Duodenal mucosa (tissue), 2 donors: Measurements from ENCODE around the gene FABP7.

ENCODE experiments used
- H3K27ac ChIP-seq: one replicate; pipeline ENCODE4 v1.7.0; 2013; ENCODE audit warnings: low read depth, low read length
- H3K27me3 ChIP-seq, 2 donors: one replicate each; pipeline ENCODE4 v1.7.0; 2013; ENCODE audit warnings: low read length in 2 of 2, control low read depth in 1 of 2; ENCODE audit not compliant: insufficient read depth in 2 of 2, control insufficient read depth in 1 of 2
- H3K36me3 ChIP-seq, 2 donors: one replicate each; pipeline ENCODE4 v1.7.0; 2013; ENCODE audit warnings: low read length in 2 of 2, control low read depth in 1 of 2; ENCODE audit not compliant: insufficient read depth in 2 of 2, control insufficient read depth in 1 of 2
- H3K4me1 ChIP-seq, 2 donors: one replicate each; pipeline ENCODE4 v1.7.0; 2013; ENCODE audit warnings: low read length in 2 of 2, control low read depth in 1 of 2; ENCODE audit not compliant: insufficient read depth in 2 of 2, control insufficient read depth in 1 of 2
- H3K4me3 ChIP-seq, 2 donors: one replicate each; pipeline ENCODE4 v1.7.0; 2013; ENCODE audit warnings: low read length in 2 of 2, low read depth in 1 of 2
- H3K9ac ChIP-seq, 2 donors: one replicate each; pipeline ENCODE4 v1.7.0; 2013; ENCODE audit warnings: low read length in 2 of 2, low read depth in 1 of 2
- H3K9me3 ChIP-seq, 2 donors: one replicate each; pipeline ENCODE4 v1.7.0; 2013; ENCODE audit warnings: low read length in 2 of 2, control low read depth in 1 of 2; ENCODE audit not compliant: control insufficient read depth in 1 of 2

The FABP7 gene

DNA sequence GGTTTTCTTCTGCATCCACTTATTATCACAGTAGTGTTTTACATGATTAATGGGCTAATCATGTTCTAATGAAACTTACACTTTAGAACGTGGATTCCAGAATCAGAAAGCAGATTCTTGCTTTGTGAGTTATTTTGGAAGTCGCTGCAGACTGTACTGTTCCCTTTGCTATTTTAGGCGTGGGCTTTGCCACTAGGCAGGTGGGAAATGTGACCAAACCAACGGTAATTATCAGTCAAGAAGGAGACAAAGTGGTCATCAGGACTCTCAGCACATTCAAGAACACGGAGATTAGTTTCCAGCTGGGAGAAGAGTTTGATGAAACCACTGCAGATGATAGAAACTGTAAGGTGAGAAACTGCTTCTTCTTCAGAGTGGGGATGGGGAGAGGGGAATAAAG lies 598 bp downstream of the FABP7 start:
- Histone ChIP-seq H3K9ac (no peak overlapping the region), H3K27me3 (no peaks in the 10 kb centered on the region), H3K9me3 (no peaks in the 10 kb centered on the region), H3K27ac (no peak overlapping the region), H3K4me3 (no peak overlapping the region), H3K4me1 (no peaks in the 10 kb centered on the region), H3K36me3 (no peaks in the 10 kb centered on the region)

DNA sequence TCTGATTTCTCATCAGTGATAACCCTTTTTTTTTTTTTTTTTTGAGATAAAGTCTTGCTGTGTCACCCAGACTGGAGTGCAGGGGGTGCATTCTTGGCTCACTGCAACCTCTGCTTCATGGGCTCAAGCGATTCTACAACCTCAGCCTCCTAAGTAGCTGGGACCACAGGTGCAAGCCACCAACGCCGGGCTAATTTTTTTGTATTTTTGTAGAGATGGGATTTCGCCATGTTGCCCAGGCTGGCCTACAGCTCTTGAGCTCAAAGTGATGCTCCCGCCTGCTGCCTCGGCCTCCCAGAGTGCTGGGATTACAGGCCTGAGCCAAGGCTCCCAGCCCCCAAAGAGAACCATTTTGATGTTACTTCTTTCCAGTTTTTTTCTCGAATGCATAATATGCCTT lies 2.2 kb downstream of the FABP7 start:
- no peaks in the 10 kb centered on the region for H3K9me3 ChIP-seq
- no peak overlapping the region for H3K9ac ChIP-seq
- H3K36me3 ChIP-seq = no peaks in the 10 kb centered on the region
- no peak overlapping the region for H3K4me3 ChIP-seq
- H3K27me3 ChIP-seq = no peaks in the 10 kb centered on the region
- no peak overlapping the region for H3K27ac ChIP-seq
- H3K4me1 ChIP-seq = no peaks in the 10 kb centered on the region

GRCh38 chr6:122783401-122783800 lies 3.9 kb downstream of the FABP7 start:
- no peaks in the 10 kb centered on the region for H3K36me3 ChIP-seq
- no peaks in the 10 kb centered on the region for H3K9me3 ChIP-seq
- H3K27ac ChIP-seq = no peak overlapping the region
- H3K27me3 ChIP-seq = no peaks in the 10 kb centered on the region
- H3K4me3 ChIP-seq = no peak overlapping the region
- peaks cover 0 to 3% of the 10 kb centered on the region in 2 donors for H3K4me1 ChIP-seq
- H3K9ac ChIP-seq = no peak overlapping the region

- no peaks in the 10 kb centered on the region for H3K36me3 ChIP-seq
- no peaks in the 10 kb centered on the region for H3K9me3 ChIP-seq
- no peak overlapping the region for H3K9ac ChIP-seq
- H3K27me3 ChIP-seq = no peaks in the 10 kb centered on the region
- H3K4me1 ChIP-seq = peaks cover 0 to 16% of the 10 kb centered on the region in 2 donors
- no peak overlapping the region for H3K4me3 ChIP-seq
- no peak overlapping the region for H3K27ac ChIP-seq
Observed at GRCh38 chr6:122785891-122786290, 6.4 kb downstream of the FABP7 start.

DNA sequence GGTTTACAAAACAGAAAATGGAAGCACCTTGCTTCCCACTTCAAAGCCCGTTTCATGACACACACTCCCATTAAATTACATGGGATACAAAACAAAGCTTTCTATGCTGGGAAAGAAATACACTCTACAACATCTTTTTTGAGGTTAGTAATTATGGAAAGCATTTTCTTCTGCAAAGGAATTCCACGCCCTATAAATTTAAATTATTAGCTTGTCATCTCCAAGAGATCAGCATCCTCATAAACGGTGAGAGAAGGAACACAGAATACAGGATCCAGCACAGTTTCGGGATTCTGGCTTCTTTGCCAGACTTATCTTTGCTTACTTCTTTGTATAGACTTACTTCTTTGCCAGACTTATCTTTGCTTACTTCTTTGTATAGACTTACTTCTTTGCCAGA lies 8.2 kb downstream of the FABP7 start:
- Histone ChIP-seq H3K9ac (no peak overlapping the region), H3K27ac (no peak overlapping the region), H3K9me3 (no peaks in the 10 kb centered on the region), H3K36me3 (no peaks in the 10 kb centered on the region), H3K4me3 (no peak overlapping the region), H3K4me1 (peaks cover 16 to 27% of the 10 kb centered on the region in 2 donors), H3K27me3 (no peaks in the 10 kb centered on the region)

DNA sequence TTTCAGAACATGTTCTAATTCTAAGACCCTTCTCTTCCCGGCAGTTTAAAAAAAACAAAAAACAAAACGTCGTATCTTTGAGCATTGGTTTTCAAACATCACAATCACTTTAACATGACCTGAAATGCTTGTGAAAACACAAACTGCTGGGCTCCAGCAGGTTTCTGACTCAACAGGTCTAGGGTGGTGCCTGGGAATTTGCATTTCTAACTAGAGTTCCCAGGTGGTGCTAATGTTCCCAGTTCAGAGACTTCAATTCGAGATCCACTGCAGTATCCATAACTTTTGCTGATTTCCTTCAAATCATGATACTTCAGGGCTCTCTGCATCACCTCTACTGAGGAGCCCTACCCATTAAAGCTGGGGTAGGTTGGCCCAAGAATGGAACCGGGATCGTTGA lies 8.7 kb downstream of the FABP7 start:
- Histone ChIP-seq H3K4me1 (peaks cover 21 to 32% of the 10 kb centered on the region in 2 donors), H3K9ac (no peak overlapping the region), H3K9me3 (no peaks in the 10 kb centered on the region), H3K36me3 (no peaks in the 10 kb centered on the region), H3K4me3 (peak overlapping the region in 1 of 2 donors; percentile 98), H3K27ac (no peak overlapping the region), H3K27me3 (no peaks in the 10 kb centered on the region)

- peak overlapping the region; percentile 92 to 98 for H3K4me3 ChIP-seq
- no peaks in the 10 kb centered on the region for H3K27me3 ChIP-seq
- no peaks in the 10 kb centered on the region for H3K36me3 ChIP-seq
- H3K4me1 ChIP-seq = peaks cover 26 to 33% of the 10 kb centered on the region in 2 donors
- peak overlapping the region; percentile 94 for H3K27ac ChIP-seq
- no peaks in the 10 kb centered on the region for H3K9me3 ChIP-seq
- peak overlapping the region; percentile 90 to 98 for H3K9ac ChIP-seq
Observed at GRCh38 chr6:122788663-122789181, 9.2 kb downstream of the FABP7 start.

GRCh38 chr6:122789182-122790027 lies 9.9 kb downstream of the FABP7 start, which contains the start of gene SMPDL3A:
Gene SMPDL3A (plus strand): TSS chr6:122789258. CDS start chr6:122789347, 89 bp downstream.
- Histone ChIP-seq H3K36me3 (no peaks in the 10 kb centered on the region), H3K27me3 (no peaks in the 10 kb centered on the region), H3K4me3 (peak within 1 kb of the TSS; percentile 92 to 98), H3K27ac (peak within 1 kb of the TSS; percentile 94), H3K9ac (peak within 1 kb of the TSS; percentile 90 to 98), H3K4me1 (peaks cover 26 to 33% of the 10 kb centered on the region in 2 donors), H3K9me3 (no peaks in the 10 kb centered on the region)

GRCh38 chr6:122790028-122790422 lies 10.5 kb downstream of the FABP7 start:
- H3K27ac ChIP-seq = peak overlapping the region; percentile 94
- no peaks in the 10 kb centered on the region for H3K9me3 ChIP-seq
- H3K4me1 ChIP-seq = peaks cover 26 to 33% of the 10 kb centered on the region in 2 donors
- H3K27me3 ChIP-seq = no peaks in the 10 kb centered on the region
- peak overlapping the region; percentile 92 to 98 for H3K4me3 ChIP-seq
- H3K36me3 ChIP-seq = no peaks in the 10 kb centered on the region
- peak overlapping the region; percentile 90 to 98 for H3K9ac ChIP-seq
